ENCODE data around the gene PPP2R2B. TPM values are rescaled to one million over a fixed set of nuclear protein-coding genes. Genes with fewer than 3 reads are reported as not detected.

PPP2R2B gene
- polyA plus RNA-seq, 1 donor (not counting 4 experiments of a cell fraction or from before 2014, with no cell fraction given) = 0.33 TPM

- no peaks in the 10 kb centered on the region for H3K27me3 ChIP-seq (ENCODE audit: control insufficient read depth, extremely low read depth, insufficient read depth, low read length)
- no peaks in the 10 kb centered on the region for H4K20me1 ChIP-seq (ENCODE audit: control insufficient read depth, extremely low read depth, insufficient read depth, low read length)
- H3K4me3 ChIP-seq (ENCODE audit: control insufficient read depth in 2 of 3, extremely low read depth in 1 of 3, insufficient read depth in 2 of 3, low read depth in 1 of 3, low read length in 3 of 3) = no peak overlapping the region
- H3K79me2 ChIP-seq (ENCODE audit: control insufficient read depth, insufficient read depth, low read length) = no peaks in the 10 kb centered on the region
- no peaks in the 10 kb centered on the region for H3K9me1 ChIP-seq (ENCODE audit: control insufficient read depth, extremely low read depth, insufficient read depth, low read length)
- no peak overlapping the region for H3K9ac ChIP-seq (ENCODE audit: control insufficient read depth, extremely low read depth, insufficient read depth, low read length)
- dilution Hi-C loops (cut with MboI; ENCODE audit: extremely low pct_ligation_motif_present, low sequenced_read_pairs) = no loop called here
- DNase-seq (ENCODE audit: low read depth, low spot score) (no peak), FAIRE-seq (no peak)
- H3K27ac ChIP-seq (ENCODE audit: control insufficient read depth, insufficient read depth, low read length) = no peak overlapping the region
- no peak overlapping the region for H2AFZ ChIP-seq (ENCODE audit: control insufficient read depth, low read length)
- no peaks in the 10 kb centered on the region for H3K36me3 ChIP-seq (ENCODE audit: control insufficient read depth in 2 of 2, extremely low read depth in 1 of 2, insufficient read depth in 2 of 2, low read length in 2 of 2)
- no peak overlapping the region for H3K4me2 ChIP-seq (ENCODE audit: control insufficient read depth, extremely low read depth, insufficient read depth, low read depth, low read length)
- peaks cover 4% of the 10 kb centered on the region for H3K4me1 ChIP-seq (ENCODE audit: control insufficient read depth, extremely low read depth, insufficient read depth, low read length)
- H3K9me3 ChIP-seq (ENCODE audit: control insufficient read depth, low read depth, low read length) = no peaks in the 10 kb centered on the region
- TF ChIP-seq EZH2 (IDR thresholded peaks at IDR 0.05; ENCODE audit: low read length) = no peak
- TF ChIP-seq CTCF (optimal IDR thresholded peaks at IDR 0.05 in 1 of 3, IDR thresholded peaks at IDR 0.05 in 1 of 3, conservative IDR thresholded peaks at IDR 0.05 in 1 of 3; ENCODE audit: extremely low read depth in 1 of 3, insufficient read depth in 2 of 3, low read length in 3 of 3) = no peak
These were observed 34.3 kb upstream of the PPP2R2B start for GRCh38 chr5:146912874-146913273.

GRCh38 chr5:146910239-146910638, 31.7 kb upstream of the PPP2R2B start:
- H3K27me3 ChIP-seq (ENCODE audit: control insufficient read depth, extremely low read depth, insufficient read depth, low read length) = no peaks in the 10 kb centered on the region

More at GRCh38 chr5:146910239-146910638, 31.7 kb upstream of the PPP2R2B start:
- H4K20me1 ChIP-seq (ENCODE audit: control insufficient read depth, extremely low read depth, insufficient read depth, low read length) = no peaks in the 10 kb centered on the region
- H2AFZ ChIP-seq (ENCODE audit: control insufficient read depth, low read length) = no peak overlapping the region
- no peaks in the 10 kb centered on the region for H3K9me1 ChIP-seq (ENCODE audit: control insufficient read depth, extremely low read depth, insufficient read depth, low read length)
- no peaks in the 10 kb centered on the region for H3K36me3 ChIP-seq (ENCODE audit: control insufficient read depth in 2 of 2, extremely low read depth in 1 of 2, insufficient read depth in 2 of 2, low read length in 2 of 2)
- no peak overlapping the region for H3K4me3 ChIP-seq (ENCODE audit: control insufficient read depth in 2 of 3, extremely low read depth in 1 of 3, insufficient read depth in 2 of 3, low read depth in 1 of 3, low read length in 3 of 3)
- no peaks in the 10 kb centered on the region for H3K79me2 ChIP-seq (ENCODE audit: control insufficient read depth, insufficient read depth, low read length)
- FAIRE-seq (peak; percentile 53), DNase-seq (ENCODE audit: low read depth, low spot score) (no peak)
- H3K27ac ChIP-seq (ENCODE audit: control insufficient read depth, insufficient read depth, low read length) = no peak overlapping the region
- dilution Hi-C loops (cut with MboI; ENCODE audit: extremely low pct_ligation_motif_present, low sequenced_read_pairs) = no loop called here
- TF ChIP-seq EZH2 (IDR thresholded peaks at IDR 0.05; ENCODE audit: low read length) = no peak
- no peak for TF ChIP-seq CTCF (optimal IDR thresholded peaks at IDR 0.05 in 1 of 3, IDR thresholded peaks at IDR 0.05 in 1 of 3, conservative IDR thresholded peaks at IDR 0.05 in 1 of 3; ENCODE audit: extremely low read depth in 1 of 3, insufficient read depth in 2 of 3, low read length in 3 of 3)
- no peak overlapping the region for H3K4me2 ChIP-seq (ENCODE audit: control insufficient read depth, extremely low read depth, insufficient read depth, low read depth, low read length)
- H3K9me3 ChIP-seq (ENCODE audit: control insufficient read depth, low read depth, low read length) = no peaks in the 10 kb centered on the region
- H3K9ac ChIP-seq (ENCODE audit: control insufficient read depth, extremely low read depth, insufficient read depth, low read length) = no peak overlapping the region
- H3K4me1 ChIP-seq (ENCODE audit: control insufficient read depth, extremely low read depth, insufficient read depth, low read length) = peaks cover 4% of the 10 kb centered on the region
